Measurements from ENCODE around the gene SESN3.
"Not testable (repeated sequence)": the region's sequence is repeated elsewhere in the genome, so short reads cannot be mapped to it uniquely, and the experiment has no call there.

The SESN3 gene

GRCh38 chr11:95212609-95213008 lies 18.4 kb downstream of the SESN3 start:
- TF ChIP-seq HOXD13 (CRISPR knock-in tag; IDR thresholded peaks at IDR 0.05; ENCODE audit: borderline replicate concordance), result no peak
- TF ChIP-seq ZNF510 (tag by site-specific recombination; IDR thresholded peaks at IDR 0.05; ENCODE audit: insufficient replicate concordance), result no peak
- no peak for TF ChIP-seq ZBTB8A (tag by site-specific recombination; IDR thresholded peaks at IDR 0.05)
- no peak for TF ChIP-seq WT1 (tag by site-specific recombination; IDR thresholded peaks at IDR 0.05)
- TF ChIP-seq ZNF76 (tag by site-specific recombination; IDR thresholded peaks at IDR 0.05; ENCODE audit: borderline replicate concordance, low read depth), result no peak
- ChIA-PET CTCF (interaction anchor here (1.6 to 2.5 kb wide), 2 partner anchors 55 to 60 kb away, joined by 5 read pairs; no protein-coding TSS in a partner anchor), POLR2A (interaction anchor here (0.8 kb wide), 1 partner anchor 17 kb away, joined by 3 read pairs; no protein-coding TSS in a partner anchor)
- Histone ChIP-seq H3K4me1 (ENCODE audit: control insufficient read depth, insufficient read depth, low read length) (no peaks in the 10 kb centered on the region), H3K4me3 (ENCODE audit: low read depth, low read length) (no peak overlapping the region), H3K9me3 (ENCODE audit: control insufficient read depth, insufficient read depth, low read depth, low read length) (no peaks in the 10 kb centered on the region), H3K36me3 (ENCODE audit: control insufficient read depth in 2 of 2, insufficient read depth in 1 of 2, low read length in 2 of 2) (no peaks in the 10 kb centered on the region), H3K27ac (ENCODE audit: extremely low read depth, low read depth, low read length) (no peak overlapping the region)

DNA sequence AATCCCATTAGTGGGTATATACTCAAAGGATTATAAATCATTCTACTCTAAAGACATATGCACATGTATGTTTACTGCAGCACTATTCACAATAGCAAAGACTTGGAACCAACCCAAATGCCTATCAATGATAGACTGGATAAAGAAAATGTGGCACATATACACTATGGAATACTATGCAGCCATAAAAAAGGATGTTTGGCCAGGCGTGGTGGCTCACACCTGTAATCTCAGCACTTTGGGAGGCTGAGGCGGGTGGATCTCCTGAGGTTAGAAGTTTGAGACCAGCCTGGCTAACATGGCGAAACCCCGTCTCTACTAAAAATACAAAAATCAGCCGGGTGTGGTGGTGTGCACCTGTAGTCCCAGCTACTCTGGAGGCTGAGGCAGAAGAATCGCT lies 21.5 kb downstream of the SESN3 start:
- H3K9me3 ChIP-seq (ENCODE audit: control insufficient read depth, insufficient read depth, low read depth, low read length); H3K27ac ChIP-seq (ENCODE audit: extremely low read depth, low read depth, low read length); CTCF ChIA-PET; H3K4me3 ChIP-seq (ENCODE audit: low read depth, low read length); H3K36me3 ChIP-seq (ENCODE audit: control insufficient read depth in 2 of 2, insufficient read depth in 1 of 2, low read length in 2 of 2); POLR2A ChIA-PET; H3K4me1 ChIP-seq (ENCODE audit: control insufficient read depth, insufficient read depth, low read length): not testable (repeated sequence)
- 0 out of 2 replicates have a peak, but pooled peaks have one; percentile 25 for TF ChIP-seq ZNF580 (tag by site-specific recombination; IDR thresholded peaks at IDR 0.05)
- peak; percentile 92 for TF ChIP-seq ZNF146 (tag by site-specific recombination; IDR thresholded peaks at IDR 0.05)
- 0 out of 2 replicates have a peak, but pooled peaks have one; percentile 56 for TF ChIP-seq ZNF202 (tag by site-specific recombination; IDR thresholded peaks at IDR 0.05; ENCODE audit: borderline replicate concordance)

DNA sequence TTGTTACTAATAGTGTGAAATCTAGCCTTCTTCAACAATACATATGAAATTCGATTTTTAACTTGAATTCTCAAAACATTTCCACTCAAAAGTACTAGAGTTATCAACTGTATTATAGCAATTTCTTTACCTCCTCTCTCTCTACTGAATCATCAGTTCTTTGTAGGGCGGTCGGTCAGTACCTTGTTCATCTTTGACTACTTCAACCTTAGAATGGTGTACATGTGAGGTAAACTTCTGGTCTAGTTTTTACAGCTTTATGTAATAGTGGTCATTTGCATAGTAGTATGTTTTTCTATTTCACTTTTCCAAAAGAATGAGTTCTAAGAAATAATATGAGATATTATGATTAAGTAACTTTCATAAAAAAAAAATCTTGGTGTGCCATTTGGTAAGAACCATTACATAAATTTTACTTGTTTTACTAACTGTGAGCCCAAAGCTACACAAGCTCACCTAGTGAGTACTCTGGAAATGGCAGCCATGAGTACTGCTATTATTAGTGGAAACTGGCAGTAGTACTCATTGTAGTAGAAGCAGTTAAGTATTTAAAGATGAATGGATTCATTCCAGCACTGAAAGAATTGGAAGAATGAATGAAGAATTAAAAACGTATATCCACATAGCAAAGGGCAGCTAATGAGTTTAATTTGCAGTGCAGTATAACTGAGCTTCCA lies 30.1 kb downstream of the SESN3 start:
- ChIA-PET POLR2A (no interaction called here), CTCF (interaction anchor here (0.8 kb wide), 1 partner anchor 504 kb away, joined by 3 read pairs; no protein-coding TSS in a partner anchor)
- Histone ChIP-seq H3K9me3 (ENCODE audit: control insufficient read depth, insufficient read depth, low read depth, low read length) (no peaks in the 10 kb centered on the region), H3K36me3 (ENCODE audit: control insufficient read depth in 2 of 2, insufficient read depth in 1 of 2, low read length in 2 of 2) (no peaks in the 10 kb centered on the region), H3K27ac (ENCODE audit: extremely low read depth, low read depth, low read length) (no peak overlapping the region), H3K4me1 (ENCODE audit: control insufficient read depth, insufficient read depth, low read length) (no peaks in the 10 kb centered on the region), H3K4me3 (ENCODE audit: low read depth, low read length) (no peak overlapping the region)
- TF ChIP-seq, protein P1, sequence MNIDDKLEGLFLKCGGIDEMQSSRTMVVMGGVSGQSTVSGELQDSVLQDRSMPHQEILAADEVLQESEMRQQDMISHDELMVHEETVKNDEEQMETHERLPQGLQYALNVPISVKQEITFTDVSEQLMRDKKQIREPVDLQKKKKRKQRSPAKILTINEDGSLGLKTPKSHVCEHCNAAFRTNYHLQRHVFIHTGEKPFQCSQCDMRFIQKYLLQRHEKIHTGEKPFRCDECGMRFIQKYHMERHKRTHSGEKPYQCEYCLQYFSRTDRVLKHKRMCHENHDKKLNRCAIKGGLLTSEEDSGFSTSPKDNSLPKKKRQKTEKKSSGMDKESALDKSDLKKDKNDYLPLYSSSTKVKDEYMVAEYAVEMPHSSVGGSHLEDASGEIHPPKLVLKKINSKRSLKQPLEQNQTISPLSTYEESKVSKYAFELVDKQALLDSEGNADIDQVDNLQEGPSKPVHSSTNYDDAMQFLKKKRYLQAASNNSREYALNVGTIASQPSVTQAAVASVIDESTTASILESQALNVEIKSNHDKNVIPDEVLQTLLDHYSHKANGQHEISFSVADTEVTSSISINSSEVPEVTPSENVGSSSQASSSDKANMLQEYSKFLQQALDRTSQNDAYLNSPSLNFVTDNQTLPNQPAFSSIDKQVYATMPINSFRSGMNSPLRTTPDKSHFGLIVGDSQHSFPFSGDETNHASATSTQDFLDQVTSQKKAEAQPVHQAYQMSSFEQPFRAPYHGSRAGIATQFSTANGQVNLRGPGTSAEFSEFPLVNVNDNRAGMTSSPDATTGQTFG (tag by site-specific recombination; IDR thresholded peaks at IDR 0.05; ENCODE audit: borderline replicate concordance), result no peak
- TF ChIP-seq GLI4 (tag by site-specific recombination; IDR thresholded peaks at IDR 0.05) (no peak), ZNF837 (tag by site-specific recombination; IDR thresholded peaks at IDR 0.05) (no peak), ATF2 (tag by site-specific recombination; IDR thresholded peaks at IDR 0.05; ENCODE audit: low read depth) (no peak), ZNF133 (tag by site-specific recombination; IDR thresholded peaks at IDR 0.05) (no peak), PRDM4 (tag by site-specific recombination; IDR thresholded peaks at IDR 0.05) (no peak), PBX3 (CRISPR knock-in tag; IDR thresholded peaks at IDR 0.05) (no peak), ZNF473 (tag by site-specific recombination; IDR thresholded peaks at IDR 0.05) (no peak), ZNF280D (tag by site-specific recombination; IDR thresholded peaks at IDR 0.05) (no peak)

Measured in HEK293 (cell line).